Mesenchymal stem cell (in vitro differentiated cells and primary cell): Measurements from ENCODE around the gene SFXN5.
A peak's percentile ranks its signal among the peaks of the same experiment; 100 is the strongest.

Source experiments
- DNase-seq: peaks from one replicate; pipeline ENCODE4 v3.0.0-alpha.2; 2013
- H2AFZ ChIP-seq: one replicate; pipeline ENCODE4 v1.6.1; 2013; ENCODE audit warnings: low read depth, mild to moderate bottlenecking, control low read depth, inconsistent platforms, low read length, moderate library complexity
- H2AK5ac ChIP-seq: 2 replicates; pipeline ENCODE4 v1.6.1; 2013; ENCODE audit warnings: low read length, moderate library complexity, mild to moderate bottlenecking, inconsistent platforms; ENCODE audit not compliant: severe bottlenecking
- H2BK120ac ChIP-seq: one replicate; pipeline ENCODE4 v1.6.1; 2013; ENCODE audit warnings: low read depth, mild to moderate bottlenecking, inconsistent platforms, low read length, moderate library complexity
- H2BK12ac ChIP-seq, 2 experiments: one replicate each; pipeline ENCODE4 v1.6.1; 2013; ENCODE audit warnings: inconsistent platforms in 2 of 2, low read length in 2 of 2, mild to moderate bottlenecking in 2 of 2, moderate library complexity in 2 of 2, control low read depth in 1 of 2
- H2BK15ac ChIP-seq: one replicate; pipeline ENCODE4 v1.6.1; 2013; ENCODE audit warnings: mild to moderate bottlenecking, low read depth, inconsistent platforms; ENCODE audit not compliant: poor library complexity, severe bottlenecking
- H2BK5ac ChIP-seq: 2 replicates; pipeline ENCODE4 v1.6.1; 2013; ENCODE audit warnings: low read depth, mild to moderate bottlenecking, low read length, control low read depth, inconsistent platforms; ENCODE audit not compliant: poor library complexity, severe bottlenecking
- H3K14ac ChIP-seq, 2 experiments: one replicate each; pipeline ENCODE4 v1.6.1; 2013; ENCODE audit warnings: inconsistent platforms in 2 of 2, low read length in 2 of 2, control low read depth in 1 of 2, mild to moderate bottlenecking in 1 of 2, moderate library complexity in 1 of 2
- H3K18ac ChIP-seq, 2 experiments: one replicate each; pipeline ENCODE4 v1.6.1; 2013; ENCODE audit warnings: inconsistent platforms in 2 of 2, low read length in 2 of 2, control low read depth in 1 of 2, low read depth in 1 of 2, mild to moderate bottlenecking in 1 of 2
- H3K23ac ChIP-seq, 2 experiments: one replicate each; pipeline ENCODE4 v1.6.1; 2013; ENCODE audit warnings: inconsistent platforms in 2 of 2, low read length in 2 of 2, mild to moderate bottlenecking in 2 of 2, moderate library complexity in 2 of 2, control low read depth in 1 of 2
- H3K27ac ChIP-seq: 2 replicates; pipeline ENCODE4 v1.5.1; 2013; ENCODE audit warnings: mild to moderate bottlenecking, moderate library complexity, low read length, control low read depth, inconsistent platforms; ENCODE audit not compliant: poor library complexity, severe bottlenecking
- H3K27me3 ChIP-seq, 2 experiments: 2 replicates each; pipeline versions ENCODE4 v1.6.1 to v1.7.0; 2013; ENCODE audit warnings: low read length in 2 of 2, mild to moderate bottlenecking in 2 of 2, moderate library complexity in 2 of 2, control low read depth in 1 of 2, inconsistent platforms in 1 of 2; ENCODE audit not compliant: control insufficient read depth in 1 of 2, insufficient read depth in 1 of 2
- H3K36me3 ChIP-seq, 2 experiments: 2 replicates each; pipeline versions ENCODE4 v1.6.1 to v1.7.0; 2013; ENCODE audit warnings: low read length in 2 of 2, control low read depth in 1 of 2, inconsistent platforms in 1 of 2, low read depth in 1 of 2, mild to moderate bottlenecking in 1 of 2; ENCODE audit not compliant: insufficient read depth in 2 of 2, control insufficient read depth in 1 of 2
- H3K4ac ChIP-seq, 2 experiments: one replicate each; pipeline ENCODE4 v1.6.1; 2013; ENCODE audit warnings: inconsistent platforms in 2 of 2, low read length in 2 of 2, mild to moderate bottlenecking in 2 of 2, moderate library complexity in 2 of 2, control low read depth in 1 of 2, low read depth in 1 of 2
- H3K4me1 ChIP-seq: 2 replicates; pipeline ENCODE4 v1.6.1; 2013; ENCODE audit warnings: low read depth, low read length, control low read depth; ENCODE audit not compliant: control insufficient read depth, insufficient read depth
- H3K4me2 ChIP-seq: 2 replicates; pipeline ENCODE4 v1.6.1; 2013; ENCODE audit warnings: low read length, mild to moderate bottlenecking, inconsistent platforms; ENCODE audit not compliant: poor library complexity, severe bottlenecking
- H3K4me3 ChIP-seq, 2 experiments: 2 replicates each; pipeline versions ENCODE4 v1.5.1 to v1.7.0; 2013; ENCODE audit warnings: low read length in 2 of 2, mild to moderate bottlenecking in 2 of 2, control low read depth in 1 of 2, low read depth in 1 of 2; ENCODE audit not compliant: insufficient read depth in 1 of 2
- H3K79me1 ChIP-seq: replicated peaks from 2 replicates; pipeline ENCODE4 v1.6.1; 2013; ENCODE audit warnings: mild to moderate bottlenecking, control low read depth, low read length, inconsistent platforms; ENCODE audit not compliant: poor library complexity, severe bottlenecking
- H3K9ac ChIP-seq: 2 replicates; pipeline ENCODE4 v1.7.0; 2013; ENCODE audit warnings: mild to moderate bottlenecking, low read length, moderate library complexity
- H3K9me3 ChIP-seq: 2 replicates; pipeline ENCODE4 v1.7.0; 2013; ENCODE audit warnings: mild to moderate bottlenecking, low read length; ENCODE audit not compliant: control insufficient read depth
- H4K8ac ChIP-seq: one replicate; pipeline ENCODE4 v1.6.1; 2013; ENCODE audit warnings: inconsistent platforms, mild to moderate bottlenecking, low read length, moderate library complexity
- H4K91ac ChIP-seq: one replicate; pipeline ENCODE4 v1.6.1; 2013; ENCODE audit warnings: mild to moderate bottlenecking, low read length, inconsistent platforms
- WGBS: methylation state at CpG from one replicate; pipeline ENCODE4 v1.1.7; 2013; ENCODE audit warnings: mixed read lengths; 5-methylcytosine and 5-hydroxymethylcytosine counted together

The SFXN5 gene

DNA sequence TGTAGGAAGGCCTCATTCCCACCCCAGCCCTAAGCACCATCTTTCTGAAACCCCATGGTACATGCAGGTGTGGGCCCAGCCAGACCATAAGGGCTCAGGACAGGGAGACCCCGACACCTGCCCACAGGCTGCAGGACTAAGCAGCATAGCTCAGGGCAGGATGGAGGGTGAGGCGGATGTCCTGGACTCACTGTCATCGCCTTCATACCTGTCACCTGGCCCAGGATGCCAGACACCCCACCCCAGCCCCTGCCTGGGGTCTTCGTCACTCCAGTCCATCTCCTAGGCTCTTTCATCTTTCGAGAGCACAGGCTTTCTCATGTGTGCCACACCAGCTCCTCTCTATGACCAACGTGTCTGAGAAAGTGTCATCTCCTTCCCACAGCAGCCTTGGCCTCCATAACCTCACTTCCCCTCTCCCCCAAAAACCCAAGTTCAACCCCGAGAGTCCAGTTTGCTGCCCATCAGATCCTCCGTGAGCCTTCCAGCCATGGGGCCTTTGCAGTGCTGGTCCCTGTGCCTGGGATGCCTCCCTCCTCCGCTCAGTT is 82.7 kb downstream of the SFXN5 start:
- 91% methylated on average over 9 of the region's 9 CpGs for WGBS
- H3K4me2 ChIP-seq: no peak overlapping the region
- H3K18ac ChIP-seq: no peak overlapping the region
- H3K27me3 ChIP-seq: no peaks in the 10 kb centered on the region
- no peak overlapping the region for H4K91ac ChIP-seq
- H3K23ac ChIP-seq: no peak overlapping the region
- H3K4ac ChIP-seq: no peak overlapping the region
- H3K79me1 ChIP-seq: peaks cover 5% of the 10 kb centered on the region
- no peak for DNase-seq
- peaks cover 6% of the 10 kb centered on the region for H3K4me1 ChIP-seq
- H2BK12ac ChIP-seq: no peak overlapping the region
- no peak overlapping the region for H3K14ac ChIP-seq
- H3K27ac ChIP-seq: no peak overlapping the region
- H4K8ac ChIP-seq: no peak overlapping the region
- H3K4me3 ChIP-seq: no peak overlapping the region
- no peaks in the 10 kb centered on the region for H3K9me3 ChIP-seq
- H2BK120ac ChIP-seq: no peak overlapping the region
- no peak overlapping the region for H2BK5ac ChIP-seq
- H2BK15ac ChIP-seq: no peak overlapping the region
- H2AFZ ChIP-seq: no peak overlapping the region
- peaks cover 22 to 57% of the 10 kb centered on the region in 2 experiments for H3K36me3 ChIP-seq
- H3K9ac ChIP-seq: no peak overlapping the region
- no peak overlapping the region for H2AK5ac ChIP-seq

DNA sequence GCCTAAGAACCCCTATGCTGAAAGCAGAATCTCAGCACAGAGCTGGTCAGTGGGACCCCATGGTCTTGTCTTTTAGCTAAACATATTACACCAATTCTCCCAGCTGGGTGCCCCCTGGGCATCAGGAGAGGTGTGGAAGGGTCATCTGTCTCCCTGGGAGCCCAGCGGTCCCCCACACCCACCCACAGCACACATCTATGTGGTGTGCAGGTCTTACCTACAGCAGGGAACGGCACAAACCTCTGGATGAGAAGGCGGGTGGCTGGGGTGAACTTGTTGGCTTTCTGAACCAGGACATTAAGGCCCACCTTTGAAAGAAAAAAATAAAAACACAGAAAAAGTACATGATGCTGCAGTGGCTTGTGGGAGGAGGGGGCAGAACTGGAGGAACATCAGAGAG is 83.5 kb downstream of the SFXN5 start:
- Histone ChIP-seq H2BK12ac (no peak overlapping the region), H2BK5ac (no peak overlapping the region), H3K14ac (no peak overlapping the region), H3K9ac (no peak overlapping the region), H3K4ac (no peak overlapping the region), H3K23ac (no peak overlapping the region), H2AK5ac (no peak overlapping the region), H3K27ac (no peak overlapping the region), H3K27me3 (no peaks in the 10 kb centered on the region), H4K8ac (no peak overlapping the region), H4K91ac (peak overlapping the region; percentile 16), H3K36me3 (peaks cover 26 to 63% of the 10 kb centered on the region in 2 experiments), H3K4me1 (peaks cover 3% of the 10 kb centered on the region), H3K79me1 (peaks cover 3% of the 10 kb centered on the region), H2AFZ (no peak overlapping the region), H2BK15ac (no peak overlapping the region), H3K9me3 (no peaks in the 10 kb centered on the region), H3K18ac (no peak overlapping the region), H3K4me2 (no peak overlapping the region), H2BK120ac (no peak overlapping the region), H3K4me3 (no peak overlapping the region)
- no peak for DNase-seq
- 100% methylated on average over 2 of the region's 3 CpGs for WGBS

DNA sequence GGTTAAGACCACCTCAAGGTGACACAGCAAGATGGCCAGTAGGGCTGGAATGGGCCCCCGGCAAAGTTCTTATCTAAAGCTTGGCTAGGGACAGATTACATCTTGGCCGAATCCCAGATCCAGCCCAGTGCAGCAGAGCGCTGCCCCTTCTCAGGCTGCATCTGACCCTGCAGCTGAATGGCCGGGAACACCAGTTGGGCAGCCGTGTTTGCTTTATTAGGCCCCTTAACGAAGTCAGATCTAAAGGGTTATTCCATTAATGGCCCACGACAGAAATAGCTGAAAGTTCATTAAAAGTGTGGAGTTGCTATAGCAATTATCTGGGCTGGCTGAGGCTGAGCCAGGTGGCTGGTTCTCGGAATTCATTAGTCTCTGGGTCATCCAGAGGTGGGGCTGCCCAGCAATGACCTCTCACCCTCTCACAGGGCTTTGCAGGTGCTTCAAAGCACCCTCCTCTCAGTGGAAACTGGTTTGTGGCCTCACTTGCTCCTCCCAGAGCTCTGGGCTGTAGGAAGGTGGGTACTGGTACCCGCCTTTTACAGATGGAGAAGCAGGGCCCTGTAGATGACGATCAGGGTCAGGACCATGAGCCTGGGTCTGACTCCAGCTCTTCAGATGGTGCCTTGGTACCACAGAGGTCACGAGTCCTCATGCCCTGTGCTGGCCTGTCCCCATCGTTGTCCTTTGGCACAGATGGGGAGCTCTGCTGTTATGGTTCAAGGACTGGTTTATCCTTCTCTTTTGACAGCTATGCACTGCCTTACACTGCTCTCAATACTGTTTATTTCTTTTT is 85.4 kb downstream of the SFXN5 start:
- Histone ChIP-seq H3K9ac (no peak overlapping the region), H2AK5ac (no peak overlapping the region), H4K91ac (no peak overlapping the region), H3K36me3 (peaks cover 33 to 59% of the 10 kb centered on the region in 2 experiments), H2BK12ac (no peak overlapping the region), H3K4me3 (no peak overlapping the region), H3K23ac (no peak overlapping the region), H3K27me3 (no peaks in the 10 kb centered on the region), H3K9me3 (no peaks in the 10 kb centered on the region), H2AFZ (no peak overlapping the region), H2BK5ac (no peak overlapping the region), H3K14ac (no peak overlapping the region), H2BK15ac (no peak overlapping the region), H3K4ac (no peak overlapping the region), H3K18ac (no peak overlapping the region), H3K27ac (no peak overlapping the region), H2BK120ac (no peak overlapping the region), H3K4me2 (no peak overlapping the region), H4K8ac (no peak overlapping the region), H3K4me1 (peaks cover 5% of the 10 kb centered on the region), H3K79me1 (no peaks in the 10 kb centered on the region)
- no peak for DNase-seq
- 84% methylated on average over 12 of the region's 12 CpGs for WGBS

DNA sequence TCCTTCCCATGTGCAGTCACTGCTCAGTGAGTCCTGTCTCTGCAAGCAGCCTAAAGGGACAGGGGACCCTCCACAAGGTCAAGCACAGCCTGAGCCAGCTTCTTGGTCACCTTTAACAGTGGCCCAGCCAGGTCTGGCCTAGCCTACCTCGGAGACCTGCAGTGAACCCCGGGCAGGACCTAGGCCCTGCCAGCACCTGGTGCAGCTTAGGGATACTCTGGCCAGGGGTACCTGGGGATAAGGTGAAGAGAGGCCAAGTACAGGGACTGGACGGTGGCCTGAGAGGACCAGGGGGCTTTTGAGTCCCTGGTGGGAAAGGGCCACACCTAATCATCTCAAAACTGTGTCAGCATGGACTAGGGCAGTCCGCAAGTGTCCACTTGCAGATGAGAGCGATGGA is 86.4 kb downstream of the SFXN5 start:
- Histone ChIP-seq H3K4me1 (peaks cover 7% of the 10 kb centered on the region), H4K8ac (no peak overlapping the region), H3K4ac (no peak overlapping the region), H2AK5ac (no peak overlapping the region), H2BK120ac (no peak overlapping the region), H3K23ac (no peak overlapping the region), H2BK5ac (no peak overlapping the region), H3K18ac (no peak overlapping the region), H2BK15ac (no peak overlapping the region), H3K4me2 (no peak overlapping the region), H4K91ac (no peak overlapping the region), H2AFZ (no peak overlapping the region), H3K9me3 (no peaks in the 10 kb centered on the region), H3K14ac (no peak overlapping the region), H3K27ac (no peak overlapping the region), H3K79me1 (no peaks in the 10 kb centered on the region), H2BK12ac (no peak overlapping the region), H3K27me3 (no peaks in the 10 kb centered on the region), H3K4me3 (no peak overlapping the region), H3K9ac (no peak overlapping the region), H3K36me3 (peaks cover 33 to 56% of the 10 kb centered on the region in 2 experiments)
- WGBS: 91% methylated on average over 5 of the region's 5 CpGs
- DNase-seq: no peak
